GM19463 (cell line): ENCODE results near the gene PILRA.

Source experiments
- ATAC-seq: cut with Tn5 transposase; IDR thresholded peaks from one replicate; pipeline ENCODE4 v1.9.1; 2021; ENCODE audit warnings: mild to moderate bottlenecking, moderate library complexity; ENCODE audit not compliant: unreplicated experiment

Gene PILRA

GRCh38 chr7:100406767-100407166, 33.5 kb downstream of the PILRA start:
- no peak for ATAC-seq

- ATAC-seq: peak; percentile 54
Observed at GRCh38 chr7:100407285-100408180, 34.2 kb downstream of the PILRA start.

GRCh38 chr7:100411101-100411500, 37.8 kb downstream of the PILRA start:
- no peak for ATAC-seq

- ATAC-seq: no peak
Observed at GRCh38 chr7:100413346-100413745, 40.1 kb downstream of the PILRA start.

- ATAC-seq: no peak
Observed at GRCh38 chr7:100413889-100414288, 40.6 kb downstream of the PILRA start.

GRCh38 chr7:100415448-100415847, 42.2 kb downstream of the PILRA start:
- ATAC-seq: no peak

GRCh38 chr7:100418930-100419659, 45.8 kb downstream of the PILRA start:
- ATAC-seq: no peak

GRCh38 chr7:100419660-100420226, 46.5 kb downstream of the PILRA start:
- no peak for ATAC-seq

GRCh38 chr7:100423315-100423714, 50.0 kb downstream of the PILRA start:
- ATAC-seq: no peak

- ATAC-seq: no peak
Observed at GRCh38 chr7:100425347-100425746, 52.1 kb downstream of the PILRA start.

- no peak for ATAC-seq
Observed at GRCh38 chr7:100426516-100426915, 53.2 kb downstream of the PILRA start.

- ATAC-seq: no peak
Observed at GRCh38 chr7:100427762-100428198, 54.5 kb downstream of the PILRA start.

GRCh38 chr7:100428199-100428966, 55.1 kb downstream of the PILRA start, which contains the start of gene ZCWPW1:
Gene ZCWPW1, minus strand, starts transcription at chr7:100428703. Its CDS starts 8,054 bp downstream, at chr7:100420649.
- ATAC-seq: peak; percentile 48

GRCh38 chr7:100428967-100429636, 55.8 kb downstream of the PILRA start:
- ATAC-seq: peak; percentile 41

- peak; percentile 37 for ATAC-seq
Observed at GRCh38 chr7:100429637-100430492, 56.6 kb downstream of the PILRA start, which contains the start of gene MEPCE. Gene MEPCE, plus strand, starts transcription at chr7:100429831. Its CDS starts 188 bp downstream, at chr7:100430019.

GRCh38 chr7:100430493-100431285, 57.4 kb downstream of the PILRA start:
- no peak for ATAC-seq

- no peak for ATAC-seq
Observed at GRCh38 chr7:100431286-100431735, 58.0 kb downstream of the PILRA start.

- ATAC-seq: no peak
Observed at GRCh38 chr7:100432053-100432452, 58.8 kb downstream of the PILRA start.
